ENCODE results near the gene CHD3.

CHD3 gene

GRCh38 chr17:7878234-7878633, 10.4 kb upstream of the CHD3 start:
- no peak overlapping the region for H2AFZ ChIP-seq (ENCODE audit: low read depth, low read length)
- ATAC-seq (ENCODE audit: insufficient read depth, low read depth) (no peak), DNase-seq (no peak)
- H3K9ac ChIP-seq (ENCODE audit: low read depth, low read length) = no peak overlapping the region
- no peaks in the 10 kb centered on the region for H4K20me1 ChIP-seq (ENCODE audit: insufficient read depth, low read length)
- no peaks in the 10 kb centered on the region for H3K9me3 ChIP-seq (ENCODE audit: insufficient read depth, low read length, severe bottlenecking)
- H3K36me3 ChIP-seq (ENCODE audit: insufficient read depth, low read length) = no peaks in the 10 kb centered on the region
- TF ChIP-seq, protein P1, sequence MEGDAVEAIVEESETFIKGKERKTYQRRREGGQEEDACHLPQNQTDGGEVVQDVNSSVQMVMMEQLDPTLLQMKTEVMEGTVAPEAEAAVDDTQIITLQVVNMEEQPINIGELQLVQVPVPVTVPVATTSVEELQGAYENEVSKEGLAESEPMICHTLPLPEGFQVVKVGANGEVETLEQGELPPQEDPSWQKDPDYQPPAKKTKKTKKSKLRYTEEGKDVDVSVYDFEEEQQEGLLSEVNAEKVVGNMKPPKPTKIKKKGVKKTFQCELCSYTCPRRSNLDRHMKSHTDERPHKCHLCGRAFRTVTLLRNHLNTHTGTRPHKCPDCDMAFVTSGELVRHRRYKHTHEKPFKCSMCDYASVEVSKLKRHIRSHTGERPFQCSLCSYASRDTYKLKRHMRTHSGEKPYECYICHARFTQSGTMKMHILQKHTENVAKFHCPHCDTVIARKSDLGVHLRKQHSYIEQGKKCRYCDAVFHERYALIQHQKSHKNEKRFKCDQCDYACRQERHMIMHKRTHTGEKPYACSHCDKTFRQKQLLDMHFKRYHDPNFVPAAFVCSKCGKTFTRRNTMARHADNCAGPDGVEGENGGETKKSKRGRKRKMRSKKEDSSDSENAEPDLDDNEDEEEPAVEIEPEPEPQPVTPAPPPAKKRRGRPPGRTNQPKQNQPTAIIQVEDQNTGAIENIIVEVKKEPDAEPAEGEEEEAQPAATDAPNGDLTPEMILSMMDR (IDR thresholded peaks at IDR 0.05; ENCODE audit: borderline replicate concordance, extremely low read depth, low read length, poor library complexity, severe bottlenecking) = no peak
- no peak for TF ChIP-seq EZH2 (IDR thresholded peaks at IDR 0.05; ENCODE audit: borderline replicate concordance, low read depth, low read length, severe bottlenecking)
- no peak overlapping the region for H3K27ac ChIP-seq (ENCODE audit: low read length)
- no peak overlapping the region for H3K4me3 ChIP-seq (ENCODE audit: low read depth in 1 of 2, low read length in 2 of 2)
- no peaks in the 10 kb centered on the region for H3K79me2 ChIP-seq (ENCODE audit: insufficient read depth, low read length)
- no peaks in the 10 kb centered on the region for H3K4me1 ChIP-seq (ENCODE audit: insufficient read depth, low read length)
- no peaks in the 10 kb centered on the region for H3K27me3 ChIP-seq (ENCODE audit: insufficient read depth, low read length, poor library complexity)
- H3K4me2 ChIP-seq (ENCODE audit: insufficient read depth, low read length) = no peak overlapping the region

- Histone ChIP-seq H2AFZ (ENCODE audit: low read depth, low read length) (no peak overlapping the region), H3K27ac (ENCODE audit: low read length) (no peak overlapping the region), H3K4me2 (ENCODE audit: insufficient read depth, low read length) (no peak overlapping the region)
Observed at GRCh38 chr17:7880076-7880868, 8.3 kb upstream of the CHD3 start.

GRCh38 chr17:7881276-7882054, 7.1 kb upstream of the CHD3 start:
- Histone ChIP-seq H3K9me3 (ENCODE audit: insufficient read depth, low read length, severe bottlenecking) (no peaks in the 10 kb centered on the region), H3K9ac (ENCODE audit: low read depth, low read length) (no peak overlapping the region), H3K36me3 (ENCODE audit: insufficient read depth, low read length) (no peaks in the 10 kb centered on the region; the same call in 1 of the 2 replicates), H3K4me3 (ENCODE audit: low read depth in 1 of 2, low read length in 2 of 2) (no peak overlapping the region), H2AFZ (ENCODE audit: low read depth, low read length) (no peak overlapping the region), H3K4me1 (ENCODE audit: insufficient read depth, low read length) (peaks cover 18% of the 10 kb centered on the region), H3K79me2 (ENCODE audit: insufficient read depth, low read length) (peaks cover 15% of the 10 kb centered on the region), H3K27ac (ENCODE audit: low read length) (no peak overlapping the region), H3K4me2 (ENCODE audit: insufficient read depth, low read length) (no peak overlapping the region), H3K27me3 (ENCODE audit: insufficient read depth, low read length, poor library complexity) (peaks cover 2% of the 10 kb centered on the region), H4K20me1 (ENCODE audit: insufficient read depth, low read length) (no peaks in the 10 kb centered on the region)
- no peak for TF ChIP-seq EZH2 (IDR thresholded peaks at IDR 0.05; ENCODE audit: borderline replicate concordance, low read depth, low read length, severe bottlenecking)
- TF ChIP-seq, protein P1 (IDR thresholded peaks at IDR 0.05; ENCODE audit: borderline replicate concordance, extremely low read depth, low read length, poor library complexity, severe bottlenecking) = no peak
- no peak for DNase-seq
- no peak for ATAC-seq (ENCODE audit: insufficient read depth, low read depth)

More at GRCh38 chr17:7880076-7880868, 8.3 kb upstream of the CHD3 start:
- no peaks in the 10 kb centered on the region for H3K9me3 ChIP-seq (ENCODE audit: insufficient read depth, low read length, severe bottlenecking)
- no peaks in the 10 kb centered on the region for H3K27me3 ChIP-seq (ENCODE audit: insufficient read depth, low read length, poor library complexity)
- H3K36me3 ChIP-seq (ENCODE audit: insufficient read depth, low read length) = no peaks in the 10 kb centered on the region; the same call in 1 of the 2 replicates
- TF ChIP-seq EZH2 (IDR thresholded peaks at IDR 0.05; ENCODE audit: borderline replicate concordance, low read depth, low read length, severe bottlenecking) = no peak
- TF ChIP-seq, protein P1 (IDR thresholded peaks at IDR 0.05; ENCODE audit: borderline replicate concordance, extremely low read depth, low read length, poor library complexity, severe bottlenecking) = no peak
- no peak overlapping the region for H3K9ac ChIP-seq (ENCODE audit: low read depth, low read length)
- H3K4me1 ChIP-seq (ENCODE audit: insufficient read depth, low read length) = peaks cover 6% of the 10 kb centered on the region
- no peak for ATAC-seq (ENCODE audit: insufficient read depth, low read depth)
- no peak overlapping the region for H3K4me3 ChIP-seq (ENCODE audit: low read depth in 1 of 2, low read length in 2 of 2)
- H3K79me2 ChIP-seq (ENCODE audit: insufficient read depth, low read length) = peaks cover 3% of the 10 kb centered on the region
- no peak for DNase-seq
- H4K20me1 ChIP-seq (ENCODE audit: insufficient read depth, low read length) = no peaks in the 10 kb centered on the region

Data from DND-41 (cell line).